HG03175 (cell line): ENCODE data around the gene APBB3.

Experiments used
- ATAC-seq: cut with Tn5 transposase; IDR thresholded peaks from one replicate; pipeline ENCODE4 v1.9.1; 2021; ENCODE audit warnings: mild to moderate bottlenecking, moderate library complexity; ENCODE audit not compliant: unreplicated experiment

APBB3 gene

DNA sequence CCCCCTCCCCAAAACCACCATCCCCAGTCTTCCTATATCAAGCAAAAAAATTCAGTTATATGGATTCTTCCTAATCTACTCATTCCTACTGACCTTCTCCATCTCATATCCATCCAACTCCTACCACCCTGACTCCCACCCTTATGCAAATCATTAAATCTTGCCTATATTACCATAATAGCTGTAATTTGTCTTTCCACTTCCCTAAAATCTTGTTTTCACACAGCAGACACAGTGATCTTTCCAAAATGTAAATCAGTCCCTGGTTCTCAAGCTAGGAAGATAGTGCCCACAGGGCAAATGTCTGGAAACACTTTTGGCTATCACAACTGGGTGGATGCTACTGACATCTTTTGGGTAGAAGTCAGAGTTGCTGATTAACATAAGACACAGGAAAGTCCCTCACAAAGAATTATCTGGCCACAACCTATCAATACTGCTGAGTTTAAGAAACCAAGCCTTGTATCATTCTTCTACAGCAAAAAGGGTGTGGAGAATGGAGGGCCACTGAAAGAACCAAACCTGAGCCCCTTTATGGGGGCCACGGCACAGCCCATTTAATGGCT, 8.6 kb downstream of the APBB3 start:
- no peak for ATAC-seq

GRCh38 chr5:140554454-140554853, 9.9 kb downstream of the APBB3 start:
- no peak for ATAC-seq

DNA sequence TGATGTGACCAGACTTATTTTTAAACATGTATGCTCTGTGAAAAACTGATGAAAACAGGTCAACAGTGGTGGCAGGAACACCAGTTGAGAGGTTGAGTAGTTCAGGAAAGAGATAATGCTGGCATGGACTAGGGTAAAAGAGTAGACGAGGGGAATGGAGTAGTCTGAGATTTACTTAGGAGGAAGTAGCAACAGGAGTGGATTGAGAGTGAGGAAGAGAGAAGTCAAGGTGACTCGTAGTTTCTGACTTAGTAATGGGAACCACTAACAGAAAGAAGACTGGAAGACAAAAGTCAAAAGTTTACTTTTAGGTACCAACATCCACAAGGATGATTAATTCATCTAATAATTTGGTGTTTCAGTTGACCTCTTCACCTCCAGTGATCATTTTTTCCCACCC, 10.7 kb downstream of the APBB3 start:
- ATAC-seq: no peak

- ATAC-seq: no peak
These were observed 12.5 kb downstream of the APBB3 start for GRCh38 chr5:140551872-140552271.

- ATAC-seq: no peak
These were observed 14.0 kb downstream of the APBB3 start for GRCh38 chr5:140550147-140551079.

DNA sequence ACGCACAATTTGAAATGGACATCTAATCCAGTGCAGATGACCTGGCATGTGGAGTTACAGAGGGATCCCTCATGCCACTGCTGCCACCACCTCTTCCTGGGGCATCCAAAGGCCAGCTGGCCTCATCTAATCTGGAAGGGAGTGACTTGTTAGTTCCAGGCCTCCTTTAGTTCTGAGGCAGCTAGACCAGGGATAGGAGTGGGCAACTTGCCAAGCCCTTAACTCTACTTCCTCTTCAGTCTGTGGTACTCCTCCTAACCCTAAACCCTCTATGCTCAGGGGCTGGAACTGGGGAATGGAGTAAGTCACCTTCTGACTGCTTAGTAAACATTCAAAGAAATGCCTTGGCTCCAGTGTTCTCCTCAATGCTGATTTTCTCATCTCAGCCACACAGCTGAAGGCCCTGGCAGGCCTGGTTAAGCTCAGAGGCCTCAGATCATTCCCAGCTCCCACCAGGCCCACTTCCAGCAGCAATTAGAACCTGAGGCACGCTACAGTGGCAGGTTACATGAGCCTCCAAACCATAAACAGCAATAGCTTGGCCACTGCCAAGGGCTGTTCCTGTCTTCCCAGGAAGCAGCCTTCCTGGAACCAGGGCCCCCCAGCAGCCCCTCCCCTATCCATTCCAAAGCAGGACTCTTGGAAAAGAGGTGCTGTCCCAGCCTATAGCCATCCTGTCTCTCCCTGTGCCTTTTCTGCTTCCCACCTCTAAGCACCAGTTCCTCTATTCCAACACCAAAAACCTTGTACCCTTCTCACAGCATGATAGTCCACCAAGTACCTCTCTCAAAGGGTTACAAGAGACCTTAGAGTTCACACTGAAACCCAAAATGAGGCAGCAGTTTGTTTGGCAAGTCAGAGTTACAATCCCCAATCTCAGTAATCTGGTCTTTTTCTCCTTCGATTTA, 14.9 kb downstream of the APBB3 start:
- no peak for ATAC-seq

DNA sequence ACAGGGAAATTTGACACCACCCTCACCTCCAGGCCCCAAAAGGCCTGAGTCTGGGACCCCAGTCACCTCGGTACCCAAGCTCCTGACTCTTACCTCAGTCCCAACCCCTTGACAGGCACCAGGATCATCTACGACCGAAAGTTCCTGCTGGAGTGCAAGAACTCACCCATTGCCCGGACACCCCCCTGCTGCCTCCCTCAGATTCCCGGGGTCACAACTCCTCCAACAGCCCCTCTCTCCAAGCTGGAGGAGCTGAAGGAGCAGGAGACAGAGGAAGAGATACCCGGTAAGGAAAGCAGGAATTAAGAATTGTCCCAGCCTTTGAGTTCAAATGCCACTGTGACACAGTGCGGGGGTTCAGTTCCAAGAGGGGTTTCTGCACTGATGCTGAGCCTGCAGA, 15.6 kb downstream of the APBB3 start:
- no peak for ATAC-seq

DNA sequence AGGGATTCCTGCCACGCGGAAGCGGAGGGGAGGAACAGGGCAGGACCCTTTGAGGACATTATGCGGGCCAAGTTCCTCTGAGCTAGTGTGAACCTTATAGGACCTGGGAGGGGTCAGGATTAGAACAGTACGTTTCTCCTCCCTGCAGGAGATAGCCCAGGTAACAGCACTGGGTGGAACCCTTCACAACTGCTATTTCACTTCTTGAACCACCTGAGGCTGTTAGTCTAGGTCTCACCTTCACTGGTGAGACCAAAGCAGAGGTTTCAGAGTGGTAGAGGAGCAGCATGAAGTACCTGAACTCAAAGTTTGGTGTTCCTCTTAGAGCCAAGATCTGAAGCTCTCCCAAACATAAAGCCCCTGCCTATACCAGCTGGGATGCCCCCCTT, 16.1 kb downstream of the APBB3 start:
- no peak for ATAC-seq

- ATAC-seq: peak; percentile 99
These were observed 16.7 kb downstream of the APBB3 start, which contains the start of gene EIF4EBP3 for GRCh38 chr5:140547508-140548299. TSS of gene EIF4EBP3 (plus strand) at chr5:140547662. CDS start at chr5:140547738, 76 bp downstream.

- peak; percentile 2 for ATAC-seq
These were observed 17.4 kb downstream of the APBB3 start for GRCh38 chr5:140546851-140547507.

- ATAC-seq: no peak
These were observed 18.8 kb downstream of the APBB3 start for GRCh38 chr5:140545606-140546005.

- no peak for ATAC-seq
These were observed 19.4 kb downstream of the APBB3 start for GRCh38 chr5:140544986-140545385.

DNA sequence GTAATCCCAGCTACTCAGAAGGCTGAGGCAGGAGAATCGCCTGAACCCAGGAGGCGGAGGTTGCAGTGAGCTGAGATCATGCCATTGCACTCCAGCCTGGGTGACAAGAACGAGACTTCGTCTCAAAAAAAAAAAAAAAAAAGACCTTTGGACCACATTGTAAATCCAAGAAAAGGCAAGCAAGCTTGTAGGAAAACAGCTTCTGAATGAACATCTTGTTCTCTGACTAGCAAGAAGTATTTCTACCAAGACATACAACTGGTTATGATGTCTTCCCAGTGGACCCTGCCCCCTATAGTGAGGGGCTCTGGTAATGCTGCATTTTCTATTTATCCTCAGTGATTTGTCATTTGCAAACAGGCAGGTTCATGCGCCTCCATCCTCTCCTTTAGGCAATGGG, 21.4 kb downstream of the APBB3 start:
- no peak for ATAC-seq

DNA sequence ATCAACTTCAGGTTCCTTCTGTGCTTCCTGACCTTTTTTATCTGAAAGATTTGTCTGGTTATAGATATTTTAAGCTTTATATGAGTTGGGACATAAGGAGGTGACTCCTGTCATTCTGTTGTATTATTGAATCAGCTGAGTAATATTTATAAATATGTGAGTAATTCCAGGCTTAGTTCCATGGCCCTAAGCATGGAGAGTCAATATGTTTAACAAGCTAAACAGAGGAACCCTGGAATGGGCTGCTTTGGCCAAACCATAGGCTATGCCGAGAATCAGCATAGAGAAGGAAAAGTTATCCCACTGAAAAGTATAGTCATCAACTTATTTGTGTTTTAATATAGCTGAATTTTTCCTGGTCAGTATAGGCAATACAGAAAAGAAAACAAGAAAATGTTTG, 24.2 kb downstream of the APBB3 start:
- ATAC-seq: no peak

GRCh38 chr5:140524003-140524402, 40.4 kb downstream of the APBB3 start:
- ATAC-seq: no peak

GRCh38 chr5:140513124-140513523, 51.3 kb downstream of the APBB3 start:
- no peak for ATAC-seq

GRCh38 chr5:140509898-140510297, 54.5 kb downstream of the APBB3 start:
- ATAC-seq: no peak
